ENCODE data around the gene DAPK3.
A peak's percentile ranks its signal among the peaks of the same experiment; 100 is the strongest.

DAPK3 gene

GRCh38 chr19:3979289-3979673, 8.4 kb upstream of the DAPK3 start:
- Histone ChIP-seq H3K9me3 (ENCODE audit: control insufficient read depth in 5 of 5, low read length in 5 of 5) (no peaks in the 10 kb centered on the region), H3K4me3 (ENCODE audit: low read depth in 1 of 5, low read length in 5 of 5) (no peak overlapping the region), H3K27ac (ENCODE audit: low read depth, low read length) (no peak overlapping the region), H3K9ac (ENCODE audit: low read length in 5 of 5) (no peak overlapping the region), H3K4me1 (ENCODE audit: control insufficient read depth in 5 of 5, insufficient read depth in 5 of 5, low read length in 5 of 5) (peaks cover 6 to 26% (median 19%) of the 10 kb centered on the region in 5 donors), H3K27me3 (ENCODE audit: control insufficient read depth in 5 of 5, insufficient read depth in 4 of 5, low read length in 5 of 5) (no peaks in the 10 kb centered on the region), H3K36me3 (ENCODE audit: control insufficient read depth in 5 of 5, insufficient read depth in 5 of 5, low read length in 5 of 5) (peaks cover 0 to 93% (median 86%) of the 10 kb centered on the region in 5 donors)

DNA sequence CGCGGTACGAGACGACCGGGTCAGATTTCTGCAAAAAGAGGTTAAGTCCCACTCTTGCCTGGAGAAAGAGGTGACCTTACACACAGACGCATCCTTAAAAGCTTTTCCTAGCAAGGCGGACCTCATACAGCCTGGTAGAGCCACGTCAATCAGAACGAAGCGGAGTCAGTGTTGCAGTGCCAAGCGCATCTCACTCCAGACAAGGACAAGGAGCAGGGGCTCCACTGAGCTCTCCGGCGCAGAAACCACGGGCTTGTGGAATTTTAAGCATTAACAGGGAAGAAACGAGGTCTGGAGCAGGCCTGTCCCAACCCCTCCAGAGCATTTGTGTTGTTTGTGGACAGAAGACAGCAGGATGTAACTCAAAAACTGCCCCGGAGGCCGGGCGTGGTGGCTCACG, 7.2 kb upstream of the DAPK3 start:
- H3K27ac ChIP-seq (ENCODE audit: low read depth, low read length): no peak overlapping the region
- peaks cover 0 to 82% (median 75%) of the 10 kb centered on the region in 5 donors for H3K36me3 ChIP-seq (ENCODE audit: control insufficient read depth in 5 of 5, insufficient read depth in 5 of 5, low read length in 5 of 5)
- H3K4me1 ChIP-seq (ENCODE audit: control insufficient read depth in 5 of 5, insufficient read depth in 5 of 5, low read length in 5 of 5): peaks cover 0 to 15% (median 7%) of the 10 kb centered on the region in 5 donors
- no peak overlapping the region for H3K4me3 ChIP-seq (ENCODE audit: low read depth in 1 of 5, low read length in 5 of 5)
- H3K9ac ChIP-seq (ENCODE audit: low read length in 5 of 5): no peak overlapping the region
- H3K9me3 ChIP-seq (ENCODE audit: control insufficient read depth in 5 of 5, low read length in 5 of 5): no peaks in the 10 kb centered on the region
- H3K27me3 ChIP-seq (ENCODE audit: control insufficient read depth in 5 of 5, insufficient read depth in 4 of 5, low read length in 5 of 5): no peaks in the 10 kb centered on the region

DNA sequence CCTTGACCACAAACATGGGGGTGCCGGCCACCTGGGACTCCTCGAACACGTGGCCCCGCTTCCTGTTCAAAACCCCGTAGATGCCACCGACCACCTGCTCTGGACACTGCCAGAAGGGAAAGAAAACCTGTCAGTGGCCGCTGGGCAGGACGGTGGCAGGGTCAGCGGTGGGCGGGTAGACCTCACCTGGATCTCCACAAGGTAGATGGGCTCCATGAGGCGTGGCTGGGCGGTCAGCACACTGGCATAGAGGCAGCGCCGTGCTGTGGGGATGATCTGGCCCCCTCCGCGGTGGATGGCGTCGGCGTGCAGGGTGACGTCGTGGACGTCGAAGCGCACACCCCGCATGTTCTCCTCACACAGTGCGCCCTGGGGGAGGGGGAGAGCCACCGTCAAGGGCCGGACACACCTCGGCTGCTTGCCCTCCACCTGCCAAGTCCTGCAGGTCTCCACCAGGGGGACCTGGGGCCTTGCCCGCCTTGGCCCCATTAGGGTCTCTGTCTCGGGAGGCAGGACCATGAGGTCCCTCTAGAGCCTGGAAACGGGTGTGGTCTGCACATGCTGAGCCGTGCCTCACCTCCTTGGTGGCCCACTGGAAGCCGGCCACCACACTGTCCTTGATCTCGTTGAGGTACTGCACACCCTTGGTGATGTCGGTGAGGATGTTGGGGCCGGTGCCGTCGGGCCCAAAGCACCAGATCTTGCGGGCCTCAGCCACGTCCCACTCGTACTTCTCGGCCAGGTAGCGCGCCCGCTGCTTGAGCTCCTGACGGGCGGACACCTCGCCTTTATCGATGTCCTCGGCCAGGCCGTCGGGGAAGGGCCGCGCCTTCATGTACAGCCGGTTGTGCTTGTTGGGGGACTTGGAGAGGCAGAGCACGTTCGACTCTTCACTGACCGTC, 6.6 kb upstream of the DAPK3 start:
- Histone ChIP-seq H3K36me3 (ENCODE audit: control insufficient read depth in 5 of 5, insufficient read depth in 5 of 5, low read length in 5 of 5) (peaks cover 0 to 76% (median 69%) of the 10 kb centered on the region in 5 donors), H3K4me3 (ENCODE audit: low read depth in 1 of 5, low read length in 5 of 5) (no peak overlapping the region), H3K9me3 (ENCODE audit: control insufficient read depth in 5 of 5, low read length in 5 of 5) (no peaks in the 10 kb centered on the region), H3K9ac (ENCODE audit: low read length in 5 of 5) (no peak overlapping the region), H3K4me1 (ENCODE audit: control insufficient read depth in 5 of 5, insufficient read depth in 5 of 5, low read length in 5 of 5) (peaks cover 0 to 8% (median 2%) of the 10 kb centered on the region in 5 donors), H3K27me3 (ENCODE audit: control insufficient read depth in 5 of 5, insufficient read depth in 4 of 5, low read length in 5 of 5) (no peaks in the 10 kb centered on the region), H3K27ac (ENCODE audit: low read depth, low read length) (no peak overlapping the region)

GRCh38 chr19:3976495-3977241, 5.8 kb upstream of the DAPK3 start:
- no peak overlapping the region for H3K4me3 ChIP-seq (ENCODE audit: low read depth in 1 of 5, low read length in 5 of 5)
- no peaks in the 10 kb centered on the region for H3K27me3 ChIP-seq (ENCODE audit: control insufficient read depth in 5 of 5, insufficient read depth in 4 of 5, low read length in 5 of 5)
- H3K4me1 ChIP-seq (ENCODE audit: control insufficient read depth in 5 of 5, insufficient read depth in 5 of 5, low read length in 5 of 5): peaks cover 0 to under 1% (median 0%) of the 10 kb centered on the region in 5 donors
- no peak overlapping the region for H3K9ac ChIP-seq (ENCODE audit: low read length in 5 of 5)
- H3K27ac ChIP-seq (ENCODE audit: low read depth, low read length): no peak overlapping the region
- H3K9me3 ChIP-seq (ENCODE audit: control insufficient read depth in 5 of 5, low read length in 5 of 5): no peaks in the 10 kb centered on the region
- H3K36me3 ChIP-seq (ENCODE audit: control insufficient read depth in 5 of 5, insufficient read depth in 5 of 5, low read length in 5 of 5): peaks cover 0 to 67% (median 61%) of the 10 kb centered on the region in 5 donors

DNA sequence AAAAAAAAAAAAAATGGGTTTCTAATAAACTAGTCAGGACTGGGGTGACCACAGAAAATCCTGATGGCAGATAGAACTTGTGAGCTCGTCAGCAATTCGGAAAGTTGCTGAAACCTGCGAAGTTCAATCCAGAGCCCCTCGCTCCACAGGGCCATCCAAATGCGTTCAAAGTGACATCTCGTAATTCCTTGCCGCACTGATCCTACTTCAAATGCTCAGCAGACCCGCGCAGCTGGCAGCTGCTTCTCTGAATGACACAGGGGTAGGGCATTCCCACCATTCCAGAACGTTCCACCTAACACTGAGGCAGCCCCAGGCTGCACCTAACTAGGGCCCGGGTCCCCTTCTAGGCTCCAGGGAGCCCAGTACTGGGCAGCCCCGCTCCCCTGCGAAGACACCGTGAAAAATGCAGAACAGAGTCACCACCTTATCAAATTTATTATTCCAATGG, 4.8 kb upstream of the DAPK3 start:
- Histone ChIP-seq H3K36me3 (ENCODE audit: control insufficient read depth in 5 of 5, insufficient read depth in 5 of 5, low read length in 5 of 5) (peaks cover 0 to 57% (median 50%) of the 10 kb centered on the region in 5 donors), H3K27ac (ENCODE audit: low read depth, low read length) (peak overlapping the region; percentile 54), H3K9me3 (ENCODE audit: control insufficient read depth in 5 of 5, low read length in 5 of 5) (no peaks in the 10 kb centered on the region), H3K9ac (ENCODE audit: low read length in 5 of 5) (no peak overlapping the region), H3K27me3 (ENCODE audit: control insufficient read depth in 5 of 5, insufficient read depth in 4 of 5, low read length in 5 of 5) (no peaks in the 10 kb centered on the region), H3K4me1 (ENCODE audit: control insufficient read depth in 5 of 5, insufficient read depth in 5 of 5, low read length in 5 of 5) (peaks cover 0 to 6% (median 3%) of the 10 kb centered on the region in 5 donors), H3K4me3 (ENCODE audit: low read depth in 1 of 5, low read length in 5 of 5) (no peak overlapping the region)

GRCh38 chr19:3975144-3975543, 4.2 kb upstream of the DAPK3 start:
- no peak overlapping the region for H3K27ac ChIP-seq (ENCODE audit: low read depth, low read length)
- H3K36me3 ChIP-seq (ENCODE audit: control insufficient read depth in 5 of 5, insufficient read depth in 5 of 5, low read length in 5 of 5): peaks cover 0 to 52% (median 45%) of the 10 kb centered on the region in 5 donors

DNA sequence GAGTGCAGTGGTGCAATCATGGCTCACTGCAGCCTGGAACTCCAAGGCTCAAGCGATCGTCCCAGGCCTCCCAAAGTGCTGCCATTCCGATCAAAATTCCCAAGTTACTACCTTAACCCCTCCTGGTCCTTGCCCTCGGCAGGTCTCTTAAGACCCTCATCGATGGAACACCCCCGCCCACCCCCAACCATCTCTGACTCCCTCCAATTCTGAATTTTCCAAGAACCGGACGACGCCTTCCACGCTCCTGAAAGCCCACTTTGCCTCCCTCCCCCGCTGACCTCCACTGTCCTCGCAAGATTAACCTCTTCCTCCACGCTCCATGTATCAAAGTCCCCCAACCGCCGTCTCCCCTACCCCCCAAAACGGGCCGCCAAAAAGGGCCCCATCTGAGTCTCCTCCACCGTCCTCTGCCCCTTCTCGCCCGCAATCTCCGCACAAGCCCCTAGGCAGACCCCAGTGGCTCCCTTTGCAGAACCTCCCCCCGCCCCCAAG, 539 bp downstream of the DAPK3 start:
- H3K27ac ChIP-seq (ENCODE audit: low read depth, low read length): peak overlapping the region; percentile 90
- H3K36me3 ChIP-seq (ENCODE audit: control insufficient read depth in 5 of 5, insufficient read depth in 5 of 5, low read length in 5 of 5): peaks cover 0 to 29% (median 19%) of the 10 kb centered on the region in 5 donors
- no peaks in the 10 kb centered on the region for H3K9me3 ChIP-seq (ENCODE audit: control insufficient read depth in 5 of 5, low read length in 5 of 5)
- H3K4me1 ChIP-seq (ENCODE audit: control insufficient read depth in 5 of 5, insufficient read depth in 5 of 5, low read length in 5 of 5): peaks cover 9 to 45% (median 34%) of the 10 kb centered on the region in 5 donors
- peak overlapping the region; percentile 81 to 95 (median 91) for H3K9ac ChIP-seq (ENCODE audit: low read length in 5 of 5)
- H3K4me3 ChIP-seq (ENCODE audit: low read depth in 1 of 5, low read length in 5 of 5): peak overlapping the region; percentile 73 to 89 (median 86)
- no peaks in the 10 kb centered on the region for H3K27me3 ChIP-seq (ENCODE audit: control insufficient read depth in 5 of 5, insufficient read depth in 4 of 5, low read length in 5 of 5)

More at GRCh38 chr19:3975144-3975543, 4.2 kb upstream of the DAPK3 start:
- Histone ChIP-seq H3K27me3 (ENCODE audit: control insufficient read depth in 5 of 5, insufficient read depth in 4 of 5, low read length in 5 of 5) (no peaks in the 10 kb centered on the region), H3K4me3 (ENCODE audit: low read depth in 1 of 5, low read length in 5 of 5) (no peak overlapping the region), H3K9me3 (ENCODE audit: control insufficient read depth in 5 of 5, low read length in 5 of 5) (no peaks in the 10 kb centered on the region), H3K9ac (ENCODE audit: low read length in 5 of 5) (no peak overlapping the region), H3K4me1 (ENCODE audit: control insufficient read depth in 5 of 5, insufficient read depth in 5 of 5, low read length in 5 of 5) (peaks cover 0 to 11% (median 6%) of the 10 kb centered on the region in 5 donors)

- Histone ChIP-seq H3K36me3 (ENCODE audit: control insufficient read depth in 5 of 5, insufficient read depth in 5 of 5, low read length in 5 of 5) (peaks cover 0 to 32% (median 23%) of the 10 kb centered on the region in 5 donors), H3K4me3 (ENCODE audit: low read depth in 1 of 5, low read length in 5 of 5) (peak overlapping the region; percentile 73 to 89 (median 86)), H3K9ac (ENCODE audit: low read length in 5 of 5) (peak overlapping the region; percentile 81 to 95 (median 91)), H3K27me3 (ENCODE audit: control insufficient read depth in 5 of 5, insufficient read depth in 4 of 5, low read length in 5 of 5) (no peaks in the 10 kb centered on the region), H3K4me1 (ENCODE audit: control insufficient read depth in 5 of 5, insufficient read depth in 5 of 5, low read length in 5 of 5) (peaks cover 9 to 45% (median 34%) of the 10 kb centered on the region in 5 donors), H3K9me3 (ENCODE audit: control insufficient read depth in 5 of 5, low read length in 5 of 5) (no peaks in the 10 kb centered on the region), H3K27ac (ENCODE audit: low read depth, low read length) (peak overlapping the region; percentile 90)
Measured at GRCh38 chr19:3969435-3970312, 1.2 kb downstream of the DAPK3 start.
